ENCODE results near the gene SLC29A1.

- no peak for TF ChIP-seq CREB5 (CRISPR knock-in tag; IDR thresholded peaks at IDR 0.05; ENCODE audit: low read depth)
- no peak for TF ChIP-seq ZNF8 (CRISPR knock-in tag; IDR thresholded peaks at IDR 0.05)
- no peak for TF ChIP-seq BACH2 (CRISPR knock-in tag; IDR thresholded peaks at IDR 0.05; ENCODE audit: borderline replicate concordance)
- no peak for TF ChIP-seq POU6F1 (CRISPR knock-in tag; IDR thresholded peaks at IDR 0.05; ENCODE audit: borderline replicate concordance, low read depth)
- no peak for TF ChIP-seq PATZ1 (CRISPR knock-in tag; IDR thresholded peaks at IDR 0.05; ENCODE audit: borderline replicate concordance)
- TF ChIP-seq TSHZ2 (CRISPR knock-in tag; IDR thresholded peaks at IDR 0.05), result no peak
Observed at GRCh38 chr6:44253307-44254101, 30.1 kb downstream of the SLC29A1 start.
